H9 (cell line): ENCODE measurements around the gene COQ5. TPM values are rescaled to one million over a fixed set of nuclear protein-coding genes. Genes with fewer than 3 reads are reported as not detected.
A peak's percentile ranks its signal among the peaks of the same experiment; 100 is the strongest.

Experiments
- DNase-seq: peaks from one replicate; pipeline ENCODE4 v3.0.0-alpha.2; 2017
- H2AFZ ChIP-seq: one replicate; pipeline ENCODE4 v1.6.1; 2013; ENCODE audit warnings: mild to moderate bottlenecking, low read length, control low read depth, moderate library complexity
- H2AK5ac ChIP-seq: 2 replicates; pipeline ENCODE4 v1.6.1; 2013; ENCODE audit warnings: low read length, control low read depth, mixed read lengths; ENCODE audit not compliant: insufficient read length
- H2BK120ac ChIP-seq: one replicate; pipeline ENCODE4 v1.6.1; 2013; ENCODE audit warnings: low read depth, mild to moderate bottlenecking, low read length, control low read depth, inconsistent platforms; ENCODE audit not compliant: poor library complexity, severe bottlenecking
- H2BK12ac ChIP-seq: 2 replicates; pipeline ENCODE4 v1.6.1; 2013; ENCODE audit warnings: low read length, control low read depth, mixed read lengths, low read depth; ENCODE audit not compliant: insufficient read length
- H2BK15ac ChIP-seq: 2 replicates; pipeline ENCODE4 v1.6.1; 2013; ENCODE audit warnings: low read depth, low read length, control low read depth
- H2BK20ac ChIP-seq: one replicate; pipeline ENCODE4 v1.6.1; 2013; ENCODE audit warnings: low read depth, mild to moderate bottlenecking, low read length, control low read depth, inconsistent platforms; ENCODE audit not compliant: poor library complexity, severe bottlenecking
- H2BK5ac ChIP-seq: 2 replicates; pipeline ENCODE4 v1.6.1; 2013; ENCODE audit warnings: low read length, control low read depth, mixed read lengths; ENCODE audit not compliant: insufficient read length
- H3K14ac ChIP-seq: 2 replicates; pipeline ENCODE4 v1.6.1; 2013; ENCODE audit warnings: low read length, control low read depth; ENCODE audit not compliant: insufficient read depth
- H3K18ac ChIP-seq: 2 replicates; pipeline ENCODE4 v1.6.1; 2013; ENCODE audit warnings: low read depth, mild to moderate bottlenecking, mixed read lengths, low read length, control low read depth; ENCODE audit not compliant: insufficient read length
- H3K23ac ChIP-seq: 2 replicates; pipeline ENCODE4 v1.6.1; 2013; ENCODE audit warnings: low read length, control low read depth, mixed read lengths, low read depth; ENCODE audit not compliant: insufficient read length
- H3K23me2 ChIP-seq: 2 replicates; pipeline ENCODE4 v1.6.1; 2013; ENCODE audit warnings: low read depth, mild to moderate bottlenecking, mixed read lengths, low read length, control low read depth; ENCODE audit not compliant: insufficient read length, poor library complexity, severe bottlenecking
- H3K27ac ChIP-seq: 2 replicates; pipeline ENCODE4 v1.5.1; 2013; ENCODE audit warnings: low read length, control low read depth, mixed read lengths, low read depth; ENCODE audit not compliant: insufficient read length
- H3K27me3 ChIP-seq: 2 replicates; pipeline ENCODE4 v1.6.1; 2013; ENCODE audit warnings: low read length, control low read depth, inconsistent platforms; ENCODE audit not compliant: insufficient read depth
- H3K4ac ChIP-seq: 2 replicates; pipeline ENCODE4 v1.6.1; 2013; ENCODE audit warnings: low read depth, mild to moderate bottlenecking, control low read depth, inconsistent platforms, low read length, moderate library complexity
- H3K4me1 ChIP-seq: 2 replicates; pipeline ENCODE4 v1.6.1; 2013; ENCODE audit warnings: low read length, control low read depth, inconsistent platforms; ENCODE audit not compliant: insufficient read depth
- H3K4me2 ChIP-seq: 2 replicates; pipeline ENCODE4 v1.6.1; 2013; ENCODE audit warnings: low read length, control low read depth, mixed read lengths; ENCODE audit not compliant: insufficient read length, insufficient read depth
- H3K56ac ChIP-seq: 2 replicates; pipeline ENCODE4 v1.6.1; 2013; ENCODE audit warnings: low read depth, mild to moderate bottlenecking, mixed read lengths, low read length, control low read depth; ENCODE audit not compliant: insufficient read length
- H3K79me1 ChIP-seq: 2 replicates; pipeline ENCODE4 v1.6.1; 2013; ENCODE audit warnings: low read depth, mild to moderate bottlenecking, moderate library complexity, low read length, control low read depth, inconsistent platforms; ENCODE audit not compliant: insufficient read depth, poor library complexity, severe bottlenecking
- H3K79me2 ChIP-seq: 2 replicates; pipeline ENCODE4 v1.6.1; 2013; ENCODE audit warnings: low read length, control low read depth, inconsistent platforms; ENCODE audit not compliant: insufficient read depth
- H3K9ac ChIP-seq: 2 replicates; pipeline ENCODE4 v1.6.1; 2013; ENCODE audit warnings: low read length, control low read depth, mixed read lengths; ENCODE audit not compliant: insufficient read length; ENCODE audit errors: extremely low read depth
- H3K9me3 ChIP-seq: one replicate; pipeline ENCODE4 v1.6.1; 2013; ENCODE audit warnings: low read depth, low read length, inconsistent platforms; ENCODE audit not compliant: control insufficient read depth
- H3T11ph ChIP-seq: one replicate; pipeline ENCODE4 v1.6.1; 2013; ENCODE audit warnings: mild to moderate bottlenecking, low read length, control low read depth, inconsistent platforms
- H4K20me1 ChIP-seq: one replicate; pipeline ENCODE4 v1.6.1; 2013; ENCODE audit not compliant: control insufficient read depth, insufficient read length, insufficient read depth
- H4K5ac ChIP-seq: 2 replicates; pipeline ENCODE4 v1.6.1; 2013; ENCODE audit warnings: low read depth, mild to moderate bottlenecking, mixed read lengths, low read length, control low read depth; ENCODE audit not compliant: insufficient read length
- H4K8ac ChIP-seq: replicated peaks from 2 replicates; pipeline ENCODE4 v1.6.1; 2013; ENCODE audit warnings: low read length, control low read depth, mixed read lengths, low read depth; ENCODE audit not compliant: insufficient read length
- H4K91ac ChIP-seq: 2 replicates; pipeline ENCODE4 v1.6.1; 2013; ENCODE audit warnings: low read depth, mild to moderate bottlenecking, moderate library complexity, mixed read lengths, low read length, control low read depth; ENCODE audit not compliant: insufficient read length
- H3K27ac Mint-ChIP-seq, 3 experiments: 2 replicates in 2 of 3; 3 replicates in 1 of 3; pipeline ENCODE4 v1.8.0; 2020 to 2021; ENCODE audit warnings: mixed read lengths in 3 of 3, mild to moderate bottlenecking in 1 of 3, moderate library complexity in 1 of 3
- H3K27me3 Mint-ChIP-seq: 2 replicates; pipeline ENCODE4 v1.8.0; 2021; ENCODE audit warnings: low read depth, mild to moderate bottlenecking, moderate library complexity, mixed read lengths
- H3K36me3 Mint-ChIP-seq, 3 experiments: 2 replicates in 2 of 3; 3 replicates in 1 of 3; pipeline ENCODE4 v1.8.0; 2020 to 2021; ENCODE audit warnings: low read depth in 3 of 3, mixed read lengths in 3 of 3; ENCODE audit not compliant: insufficient read depth in 1 of 3
- H3K4me1 Mint-ChIP-seq, 2 experiments: 2 replicates each; pipeline ENCODE4 v1.8.0; 2020; ENCODE audit warnings: mixed read lengths in 2 of 2
- H3K4me3 Mint-ChIP-seq, 2 experiments: 2 replicates in 1 of 2; 3 replicates in 1 of 2; pipeline ENCODE4 v1.8.0; 2020 to 2021; ENCODE audit warnings: mild to moderate bottlenecking in 2 of 2, mixed read lengths in 2 of 2, moderate library complexity in 1 of 2
- H3K9me3 Mint-ChIP-seq, 2 experiments: 2 replicates in 1 of 2; 3 replicates in 1 of 2; pipeline ENCODE4 v1.8.0; 2020; ENCODE audit warnings: mild to moderate bottlenecking in 2 of 2, mixed read lengths in 2 of 2, moderate library complexity in 1 of 2
- CTCF ChIP-seq: fragments of 200-600 bp; sonication (generic); conservative IDR thresholded peaks from 3 replicates; pipeline ENCODE4 v1.8.0; 2021; ENCODE audit warnings: antibody characterized with exemption, mild to moderate bottlenecking
- WGBS: extraction: QIAGEN DNeasy Blood & Tissue Kit; methylation state at CpG from one replicate; pipeline ENCODE4 v1.1.7; 2013; ENCODE audit warnings: missing lambda C conversion rate, low lambda C conversion rate, mixed read lengths; ENCODE audit not compliant: insufficient read length; ENCODE audit errors: extremely low coverage; 5-methylcytosine and 5-hydroxymethylcytosine counted together
- total RNA-seq: library from RNA; stranded (reverse); gene quantifications from 2 replicates; pipeline ENCODE4 v1.2.1, GENCODE V29; 2021

COQ5 gene
- total RNA-seq, 1 experiment from 2014 or later, result 34.8 TPM

GRCh38 chr12:120457133-120457532 lies 71.8 kb downstream of the COQ5 start:
- no CpG with 5 or more reads among the region's 6 CpGs for whole genome bisulfite sequencing
- no peak overlapping the region for H2AK5ac ChIP-seq
- H2BK120ac ChIP-seq, result no peak overlapping the region
- no peak overlapping the region for H3K4me3 Mint-ChIP-seq
- no peak overlapping the region for H3K4me2 ChIP-seq
- no peak overlapping the region for H2BK12ac ChIP-seq
- no peaks in the 10 kb centered on the region for H3K23me2 ChIP-seq
- no peaks in the 10 kb centered on the region for H3K9me3 ChIP-seq
- no peak overlapping the region for H4K5ac ChIP-seq
- TF ChIP-seq CTCF, result peak; percentile 71
- no peaks in the 10 kb centered on the region for H3K27me3 Mint-ChIP-seq
- peaks cover 41 to 87% (median 63%) of the 10 kb centered on the region in 3 experiments; a peak in 6 of 7 replicates for H3K36me3 Mint-ChIP-seq
- no peak overlapping the region for H3K56ac ChIP-seq
- H3K4me1 ChIP-seq, result no peaks in the 10 kb centered on the region
- H3K27me3 ChIP-seq, result no peaks in the 10 kb centered on the region
- no peak overlapping the region for H2BK15ac ChIP-seq
- H3K79me2 ChIP-seq, result no peaks in the 10 kb centered on the region
- H3K23ac ChIP-seq, result no peak overlapping the region
- no peaks in the 10 kb centered on the region for H3K9me3 Mint-ChIP-seq
- no peak overlapping the region for H3K18ac ChIP-seq
- H3K4ac ChIP-seq, result no peak overlapping the region
- no peak overlapping the region for H2AFZ ChIP-seq
- H3K27ac ChIP-seq, result no peak overlapping the region
- no peaks in the 10 kb centered on the region for H3K79me1 ChIP-seq
- H4K8ac ChIP-seq, result no peak overlapping the region
- H3K14ac ChIP-seq, result no peak overlapping the region
- H4K91ac ChIP-seq, result no peak overlapping the region
- peak overlapping the region in 2 of 3 experiments; percentile 37 to 63; a peak in 2 of 7 replicates for H3K27ac Mint-ChIP-seq
- no peak overlapping the region for H2BK5ac ChIP-seq
- no peak overlapping the region for H2BK20ac ChIP-seq
- peak; percentile 65 for DNase-seq
- H3T11ph ChIP-seq, result no peak overlapping the region
- no peaks in the 10 kb centered on the region for H3K4me1 Mint-ChIP-seq
- no peak overlapping the region for H3K9ac ChIP-seq
- no peaks in the 10 kb centered on the region for H4K20me1 ChIP-seq
